Camera-type eye (tissue), 1 donor: ENCODE data around the gene PCDHGB1. TPM values are rescaled to one million over a fixed set of nuclear protein-coding genes. Genes with fewer than 3 reads are reported as not detected.

Source experiments
- total RNA-seq: library from RNA; depleted of rRNA; stranded (reverse); fragments of >200 nt; gene quantifications from one replicate; pipeline ENCODE4 v1.2.3, GENCODE V29; 2014

The PCDHGB1 gene
- total RNA-seq, 1 donor from 2014 or later, result 10.9 TPM

GRCh38 chr5:141397756-141398551 is 48.1 kb downstream of the PCDHGB1 start, which contains the start of gene PCDHGB5:
Gene PCDHGB5 (plus strand): TSS chr5:141397947. CDS start chr5:141398128, 181 bp downstream.

Other genes starting within 250 kb of the PCDHGB1 start
- 10.6 TPM for gene PCDHB3, start 249.6 kb upstream of the PCDHGB1 start, total RNA-seq
- gene PCDHB4, start 228.3 kb upstream of the PCDHGB1 start, total RNA-seq, result 4.5 TPM
- gene PCDHB5, start 214.9 kb upstream of the PCDHGB1 start, total RNA-seq, result 8.4 TPM
- 2.0 TPM for gene PCDHB6, start 200.0 kb upstream of the PCDHGB1 start, total RNA-seq
- 7.9 TPM for gene PCDHB7, start 177.5 kb upstream of the PCDHGB1 start, total RNA-seq
- gene PCDHB8, start 172.3 kb upstream of the PCDHGB1 start, total RNA-seq, result 3.4 TPM
- 9.2 TPM for gene PCDHB16, start 167.7 kb upstream of the PCDHGB1 start, total RNA-seq
- gene PCDHB9, start 162.9 kb upstream of the PCDHGB1 start, total RNA-seq, result 5.9 TPM
- gene PCDHB10, start 157.7 kb upstream of the PCDHGB1 start, total RNA-seq, result 12.9 TPM
- gene PCDHB11, start 150.5 kb upstream of the PCDHGB1 start, total RNA-seq, result 9.5 TPM
- 15.0 TPM for gene PCDHB12, start 141.4 kb upstream of the PCDHGB1 start, total RNA-seq
- gene PCDHB13, start 136.2 kb upstream of the PCDHGB1 start, total RNA-seq, result 11.2 TPM
- 13.5 TPM for gene PCDHB14, start 126.8 kb upstream of the PCDHGB1 start, total RNA-seq
- 14.5 TPM for gene PCDHB15, start 104.7 kb upstream of the PCDHGB1 start, total RNA-seq
- not detected for gene SLC25A2, start 46.0 kb upstream of the PCDHGB1 start, total RNA-seq
- 133 TPM for gene TAF7, start 29.3 kb upstream of the PCDHGB1 start, total RNA-seq
- 1.8 TPM for gene PCDHGA1, start 19.6 kb upstream of the PCDHGB1 start, total RNA-seq
- gene PCDHGA2, start 11.3 kb upstream of the PCDHGB1 start, total RNA-seq, result 15.8 TPM
- 7.5 TPM for gene PCDHGA3, start 6.3 kb upstream of the PCDHGB1 start, total RNA-seq
- gene PCDHGA4, start 4.9 kb downstream of the PCDHGB1 start, total RNA-seq, result 11.1 TPM
- 14.6 TPM for gene PCDHGB2, start 9.9 kb downstream of the PCDHGB1 start, total RNA-seq
- 10.6 TPM for gene PCDHGA5, start 14.1 kb downstream of the PCDHGB1 start, total RNA-seq
- gene PCDHGB3, start 20.1 kb downstream of the PCDHGB1 start, total RNA-seq, result 14.2 TPM
- 13.2 TPM for gene PCDHGA6, start 23.8 kb downstream of the PCDHGB1 start, total RNA-seq
- 11.2 TPM for gene PCDHGA7, start 32.6 kb downstream of the PCDHGB1 start, total RNA-seq
- gene PCDHGB4, start 37.6 kb downstream of the PCDHGB1 start, total RNA-seq, result 20.7 TPM
- gene PCDHGA8, start 42.5 kb downstream of the PCDHGB1 start, total RNA-seq, result 10.1 TPM
- gene PCDHGB5, start 47.8 kb downstream of the PCDHGB1 start, total RNA-seq, result 23.4 TPM
- 21.7 TPM for gene PCDHGA9, start 52.7 kb downstream of the PCDHGB1 start, total RNA-seq
- 15.1 TPM for gene PCDHGB6, start 57.9 kb downstream of the PCDHGB1 start, total RNA-seq
- 15.6 TPM for gene PCDHGA10, start 62.9 kb downstream of the PCDHGB1 start, total RNA-seq
- gene PCDHGB7, start 67.6 kb downstream of the PCDHGB1 start, total RNA-seq, result 26.6 TPM
- 19.0 TPM for gene PCDHGA11, start 71.0 kb downstream of the PCDHGB1 start, total RNA-seq
- 12.6 TPM for gene PCDHGA12, start 80.4 kb downstream of the PCDHGB1 start, total RNA-seq
- gene PCDHGC3, start 125.9 kb downstream of the PCDHGB1 start, total RNA-seq, result 79.3 TPM
- 25.1 TPM for gene PCDHGC4, start 134.9 kb downstream of the PCDHGB1 start, total RNA-seq
- gene PCDHGC5, start 139.0 kb downstream of the PCDHGB1 start, total RNA-seq, result 6.6 TPM